Measurements from ENCODE around the gene ATRAID.

DNA sequence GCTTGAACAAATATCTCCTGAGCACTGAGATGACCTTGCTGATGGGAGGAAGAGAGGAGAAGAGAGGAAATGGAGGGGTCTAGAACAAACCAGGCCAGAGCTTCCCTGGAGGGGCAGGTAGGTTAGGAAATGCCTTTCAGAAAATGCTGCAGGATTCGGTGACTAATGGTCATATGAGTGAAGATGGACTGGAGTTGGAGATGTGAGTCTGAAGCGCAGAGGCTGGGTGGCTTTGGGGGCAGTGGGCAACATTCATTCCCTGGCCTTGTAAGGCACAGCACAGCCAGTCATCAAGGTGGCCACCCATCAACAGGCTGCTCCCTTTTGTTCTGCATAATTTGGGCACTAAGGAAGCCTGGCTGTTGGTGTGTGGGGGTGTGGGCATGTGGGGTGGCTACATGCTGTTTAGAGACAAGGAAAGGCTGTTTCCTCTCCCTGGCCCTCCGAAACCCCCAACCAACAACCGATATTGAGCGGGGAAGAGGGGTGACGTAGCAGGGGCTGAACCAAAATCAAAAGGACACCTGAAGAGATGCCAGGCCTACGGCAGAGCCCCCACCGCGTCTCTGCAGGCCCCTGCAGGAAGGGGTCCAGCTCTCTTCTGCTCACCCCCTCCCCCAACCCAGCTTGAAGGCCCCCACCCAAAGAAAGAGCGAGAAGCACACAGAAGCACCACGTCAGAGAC, 49.5 kb downstream of the ATRAID start:
- TF ChIP-seq, protein P1, sequence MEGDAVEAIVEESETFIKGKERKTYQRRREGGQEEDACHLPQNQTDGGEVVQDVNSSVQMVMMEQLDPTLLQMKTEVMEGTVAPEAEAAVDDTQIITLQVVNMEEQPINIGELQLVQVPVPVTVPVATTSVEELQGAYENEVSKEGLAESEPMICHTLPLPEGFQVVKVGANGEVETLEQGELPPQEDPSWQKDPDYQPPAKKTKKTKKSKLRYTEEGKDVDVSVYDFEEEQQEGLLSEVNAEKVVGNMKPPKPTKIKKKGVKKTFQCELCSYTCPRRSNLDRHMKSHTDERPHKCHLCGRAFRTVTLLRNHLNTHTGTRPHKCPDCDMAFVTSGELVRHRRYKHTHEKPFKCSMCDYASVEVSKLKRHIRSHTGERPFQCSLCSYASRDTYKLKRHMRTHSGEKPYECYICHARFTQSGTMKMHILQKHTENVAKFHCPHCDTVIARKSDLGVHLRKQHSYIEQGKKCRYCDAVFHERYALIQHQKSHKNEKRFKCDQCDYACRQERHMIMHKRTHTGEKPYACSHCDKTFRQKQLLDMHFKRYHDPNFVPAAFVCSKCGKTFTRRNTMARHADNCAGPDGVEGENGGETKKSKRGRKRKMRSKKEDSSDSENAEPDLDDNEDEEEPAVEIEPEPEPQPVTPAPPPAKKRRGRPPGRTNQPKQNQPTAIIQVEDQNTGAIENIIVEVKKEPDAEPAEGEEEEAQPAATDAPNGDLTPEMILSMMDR (IDR thresholded peaks at IDR 0.05), result no peak
- TF ChIP-seq EP300 (IDR thresholded peaks at IDR 0.05), result no peak
- no peak for TF ChIP-seq POLR2A (IDR thresholded peaks at IDR 0.05)
